Right lobe of liver (tissue), 6 donors: ENCODE results near the gene KLHL35. TPM values are rescaled to one million over a fixed set of nuclear protein-coding genes. Genes with fewer than 3 reads are reported as not detected.
A peak's percentile ranks its signal among the peaks of the same experiment; 100 is the strongest.

Source experiments
- ATAC-seq, 4 donors: fragments of 200-7000 bp; cut with Tn5 transposase; one replicate each; pipeline ENCODE4 v1.9.1; 2020; ENCODE audit warnings: mild to moderate bottlenecking in 4 of 4, moderate library complexity in 4 of 4
- DNase-seq, 3 donors: peaks; one replicate each; pipeline ENCODE4 v3.0.0-alpha.2; 2020
- H3K27ac ChIP-seq, 3 donors: fragments of 200-600 bp; one replicate each; pipeline ENCODE4 v1.8.0; 2022
- H3K27me3 ChIP-seq, 2 donors: fragments of 200-600 bp; one replicate each; pipeline ENCODE4 v1.8.0; 2022
- H3K36me3 ChIP-seq, 4 donors: fragments of 200-600 bp; sonication (generic) in 1 of 4; one replicate each; pipeline versions ENCODE4 v1.5.1 to v1.8.0; 2017 to 2022; ENCODE audit warnings: control low read depth in 1 of 4
- H3K4me1 ChIP-seq, 4 donors: fragments of 200-600 bp; sonication (generic) in 1 of 4; one replicate each; pipeline versions ENCODE4 v1.5.1 to v1.8.0; 2017 to 2022; ENCODE audit warnings: control low read depth in 1 of 4
- H3K4me3 ChIP-seq, 3 donors: fragments of 200-600 bp; one replicate each; pipeline ENCODE4 v1.8.0; 2022
- H3K9me3 ChIP-seq, 4 donors: fragments of 200-600 bp; sonication (generic) in 1 of 4; one replicate each; pipeline versions ENCODE4 v1.5.1 to v1.8.0; 2017 to 2022; ENCODE audit warnings: control low read depth in 1 of 4
- CTCF ChIP-seq, 4 donors: fragments of 200-600 bp in 3 of 4; fragments of 450-650 bp in 1 of 4; IDR thresholded peaks; one replicate each; pipeline versions ENCODE4 v1.5.1 to v1.8.0; 2016 to 2022; ENCODE audit warnings: antibody characterized with exemption in 4 of 4, mild to moderate bottlenecking in 2 of 4
- POLR2A ChIP-seq: fragments of 450-650 bp; IDR thresholded peaks from one replicate; pipeline ENCODE4 v1.6.1; 2017; ENCODE audit warnings: antibody characterized with exemption, mild to moderate bottlenecking
- WGBS: methylation state at CpG from one replicate; pipeline ENCODE4 v1.1.6; 2018; ENCODE audit warnings: low coverage, low lambda C conversion rate; ENCODE audit not compliant: insufficient coverage; ENCODE audit errors: missing lambda C conversion rate; 5-methylcytosine and 5-hydroxymethylcytosine counted together
- intact Hi-C, 2 donors: fragments of 100-400 bp; cut with DNase I; formaldehyde crosslinking; loops; one replicate each; pipeline versions ENCODE4 v1.11.2 to v1.14.1; 2022
- total RNA-seq, 6 experiments: library from RNA; depleted of rRNA in 2 of 6; stranded (reverse); fragments of >200 nt in 2 of 6; fragmentation: NEBNext Ultra II Directional in 3 of 6; extraction: Animal tissue kit (Norgen Biotek cat#: 25700) in 3 of 6; gene quantifications; one replicate each; pipeline versions ENCODE4 v1.1.0 to v1.2.4, GENCODE V29; 2016 to 2023
- donor health status: DM: no; HTN: yes; CAD: no.
- donor health status: DM: no; HTN: no; CAD: no.
- donor health status: DM: no; HTN: no; CAD: no.
- donor health status: DM: no; HTN: yes; CAD: no.
- donor health status: DM: no; HTN: yes; CAD: no.

The KLHL35 gene
- total RNA-seq, 6 experiments from 2014 or later, result 0.09 TPM; not detected in 5

- peaks cover 0 to 17% (median 3%) of the 10 kb centered on the region in 4 donors for H3K4me1 ChIP-seq
- H3K27me3 ChIP-seq, result no peaks in the 10 kb centered on the region
- no peaks in the 10 kb centered on the region for H3K9me3 ChIP-seq
- WGBS, result 76% methylated on average over 8 of the region's 10 CpGs
- TF ChIP-seq CTCF (IDR thresholded peaks at IDR 0.05), result no peak
- TF ChIP-seq POLR2A, result no peak
- intact Hi-C loops, result no loop called here
- no peak overlapping the region for H3K27ac ChIP-seq
- ATAC-seq (no peak), DNase-seq (no peak)
- no peak overlapping the region for H3K4me3 ChIP-seq
- peaks cover 8 to 65% (median 37%) of the 10 kb centered on the region in 4 donors for H3K36me3 ChIP-seq
These were observed 30.8 kb downstream of the KLHL35 start for GRCh38 chr11:75402002-75402773.

GRCh38 chr11:75400146-75400865 is 32.7 kb downstream of the KLHL35 start:
- Histone ChIP-seq H3K9me3 (no peaks in the 10 kb centered on the region), H3K27me3 (no peaks in the 10 kb centered on the region), H3K4me3 (peak overlapping the region; percentile 78 to 95 (median 82)), H3K27ac (peak overlapping the region; percentile 79 to 91 (median 84)), H3K36me3 (peaks cover 4 to 48% (median 29%) of the 10 kb centered on the region in 4 donors), H3K4me1 (peaks cover 0 to 17% (median 3%) of the 10 kb centered on the region in 4 donors)
- 11% methylated on average over 11 of the region's 11 CpGs for WGBS
- DNase-seq (no peak), ATAC-seq (peak in 3 of 4 donors; percentile 14 to 27 (median 19))
- intact Hi-C loops, result no loop called here
- TF ChIP-seq CTCF (IDR thresholded peaks at IDR 0.05), result no peak
- no peak for TF ChIP-seq POLR2A

GRCh38 chr11:75399344-75400145 is 33.5 kb downstream of the KLHL35 start, which contains the start of gene RPS3:
Gene RPS3 (plus strand): TSS chr11:75399518. CDS start chr11:75399548, 30 bp downstream.
- under 1% methylated on average over 44 of the region's 55 CpGs for WGBS
- intact Hi-C loops, result no loop called here
- peaks cover 0 to 17% (median 3%) of the 10 kb centered on the region in 4 donors for H3K4me1 ChIP-seq
- peak in 2 of 4 donors; percentile 9 to 19 for TF ChIP-seq CTCF (IDR thresholded peaks at IDR 0.05)
- TF ChIP-seq POLR2A, result peak; percentile 84
- peak within 1 kb of the TSS; percentile 78 to 95 (median 82) for H3K4me3 ChIP-seq
- H3K27ac ChIP-seq, result peak within 1 kb of the TSS; percentile 79 to 91 (median 84)
- DNase-seq (peak; percentile 93 to 94 (median 93)), ATAC-seq (peak; percentile 97 to 98 (median 98))
- no peaks in the 10 kb centered on the region for H3K27me3 ChIP-seq
- H3K9me3 ChIP-seq, result no peaks in the 10 kb centered on the region
- H3K36me3 ChIP-seq, result peaks cover 4 to 40% (median 25%) of the 10 kb centered on the region in 4 donors

GRCh38 chr11:75398906-75399305 is 34.1 kb downstream of the KLHL35 start:
- Histone ChIP-seq H3K36me3 (peaks cover 0 to 34% (median 22%) of the 10 kb centered on the region in 4 donors), H3K4me1 (peaks cover 0 to 17% (median 3%) of the 10 kb centered on the region in 4 donors), H3K27me3 (no peaks in the 10 kb centered on the region), H3K9me3 (no peaks in the 10 kb centered on the region), H3K4me3 (no peak overlapping the region), H3K27ac (no peak overlapping the region)
- intact Hi-C loops, result no loop called here
- TF ChIP-seq POLR2A, result no peak
- no peak for TF ChIP-seq CTCF (IDR thresholded peaks at IDR 0.05)
- 73% methylated on average over 8 of the region's 8 CpGs for WGBS
- ATAC-seq (no peak), DNase-seq (no peak)
